ENCODE results near the gene WSCD2.

GRCh38 chr12:108109954-108110353, 19.1 kb upstream of the WSCD2 start:
- TF ChIP-seq CTCF (conservative IDR thresholded peaks at IDR 0.05; ENCODE audit: low read length) (no peak), EZH2phosphoT487 (IDR thresholded peaks at IDR 0.05; ENCODE audit: borderline replicate concordance, low read depth, low read length) (no peak)
